ENCODE data around the gene PC. TPM values are rescaled to one million over a fixed set of nuclear protein-coding genes. Genes with fewer than 3 reads are reported as not detected.

The PC gene
- total and polyA plus RNA-seq, 2 experiments from 2014 or later, result 18.3 to 21.7 TPM

DNA sequence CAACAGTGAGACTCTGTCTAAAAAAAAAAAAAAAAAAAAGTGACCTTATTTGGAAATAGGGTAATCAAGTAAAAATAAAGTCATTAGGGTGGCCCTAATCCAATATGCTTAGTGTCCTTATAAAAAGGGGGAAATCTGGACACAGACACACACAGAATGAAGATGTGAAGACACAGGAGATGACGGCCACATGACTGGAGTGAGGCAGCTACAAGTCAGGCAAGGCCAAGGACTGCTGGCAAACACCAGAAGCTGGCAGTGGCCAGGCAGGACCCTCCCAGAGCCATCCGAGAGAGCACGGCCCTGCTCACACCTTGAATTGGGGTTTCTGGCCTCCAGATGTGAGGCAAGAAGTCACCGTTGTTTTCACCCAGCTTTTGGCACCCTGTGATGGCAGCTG is 72.7 kb downstream of the PC start (continued):
- TF ChIP-seq, protein P1, sequence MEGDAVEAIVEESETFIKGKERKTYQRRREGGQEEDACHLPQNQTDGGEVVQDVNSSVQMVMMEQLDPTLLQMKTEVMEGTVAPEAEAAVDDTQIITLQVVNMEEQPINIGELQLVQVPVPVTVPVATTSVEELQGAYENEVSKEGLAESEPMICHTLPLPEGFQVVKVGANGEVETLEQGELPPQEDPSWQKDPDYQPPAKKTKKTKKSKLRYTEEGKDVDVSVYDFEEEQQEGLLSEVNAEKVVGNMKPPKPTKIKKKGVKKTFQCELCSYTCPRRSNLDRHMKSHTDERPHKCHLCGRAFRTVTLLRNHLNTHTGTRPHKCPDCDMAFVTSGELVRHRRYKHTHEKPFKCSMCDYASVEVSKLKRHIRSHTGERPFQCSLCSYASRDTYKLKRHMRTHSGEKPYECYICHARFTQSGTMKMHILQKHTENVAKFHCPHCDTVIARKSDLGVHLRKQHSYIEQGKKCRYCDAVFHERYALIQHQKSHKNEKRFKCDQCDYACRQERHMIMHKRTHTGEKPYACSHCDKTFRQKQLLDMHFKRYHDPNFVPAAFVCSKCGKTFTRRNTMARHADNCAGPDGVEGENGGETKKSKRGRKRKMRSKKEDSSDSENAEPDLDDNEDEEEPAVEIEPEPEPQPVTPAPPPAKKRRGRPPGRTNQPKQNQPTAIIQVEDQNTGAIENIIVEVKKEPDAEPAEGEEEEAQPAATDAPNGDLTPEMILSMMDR (conservative IDR thresholded peaks at IDR 0.05; ENCODE audit: low read depth in 2 of 2), result no peak
- TF ChIP-seq NANOG (IDR thresholded peaks at IDR 0.05; ENCODE audit: borderline replicate concordance) (no peak), CREB1 (CRISPR knock-in tag; IDR thresholded peaks at IDR 0.05; ENCODE audit: low read depth) (no peak), JUNB (IDR thresholded peaks at IDR 0.05; ENCODE audit: unreplicated experiment) (no peak), ZNF331 (CRISPR knock-in tag; IDR thresholded peaks at IDR 0.05; ENCODE audit: low read depth) (no peak), EZH2phosphoT487 (IDR thresholded peaks at IDR 0.05; ENCODE audit: unreplicated experiment) (no peak), POLR2AphosphoS5 (IDR thresholded peaks at IDR 0.05; ENCODE audit: low read depth) (no peak), STAT1 (IDR thresholded peaks at IDR 0.05; ENCODE audit: unreplicated experiment) (no peak)
- TF ChIP-seq, protein P2, sequence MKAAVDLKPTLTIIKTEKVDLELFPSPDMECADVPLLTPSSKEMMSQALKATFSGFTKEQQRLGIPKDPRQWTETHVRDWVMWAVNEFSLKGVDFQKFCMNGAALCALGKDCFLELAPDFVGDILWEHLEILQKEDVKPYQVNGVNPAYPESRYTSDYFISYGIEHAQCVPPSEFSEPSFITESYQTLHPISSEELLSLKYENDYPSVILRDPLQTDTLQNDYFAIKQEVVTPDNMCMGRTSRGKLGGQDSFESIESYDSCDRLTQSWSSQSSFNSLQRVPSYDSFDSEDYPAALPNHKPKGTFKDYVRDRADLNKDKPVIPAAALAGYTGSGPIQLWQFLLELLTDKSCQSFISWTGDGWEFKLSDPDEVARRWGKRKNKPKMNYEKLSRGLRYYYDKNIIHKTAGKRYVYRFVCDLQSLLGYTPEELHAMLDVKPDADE (IDR thresholded peaks at IDR 0.05), result no peak

DNA sequence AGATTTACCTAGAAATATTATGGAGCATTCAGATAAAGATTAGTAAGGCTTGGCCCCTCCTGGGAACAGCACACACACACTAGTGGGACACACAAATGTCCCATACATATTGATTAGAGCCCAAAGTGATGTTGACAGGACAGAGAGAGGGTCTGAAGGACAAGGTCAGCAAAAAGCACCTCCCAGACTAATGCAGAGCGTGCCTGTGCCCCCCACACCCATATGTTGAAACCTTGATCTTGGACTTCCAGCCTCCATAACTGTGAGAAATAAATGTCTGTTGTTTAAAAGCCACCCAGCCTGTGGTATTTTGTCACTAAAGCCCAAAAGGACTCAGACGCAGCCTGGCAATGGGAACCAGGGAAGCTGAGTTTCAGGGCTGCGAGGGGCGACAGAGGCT is 73.7 kb downstream of the PC start:
- H3K79me2 ChIP-seq (replicated peaks; ENCODE audit: insufficient read depth), result no peaks in the 10 kb centered on the region
- H2AFZ ChIP-seq, result no peak overlapping the region
- Mint-ChIP-seq H3K36me3 (ENCODE audit: low read depth) (no peaks in the 10 kb centered on the region; the same call in 2 of the 3 replicates), H3K4me3 (no peak overlapping the region), H3K27ac (no peak overlapping the region), H3K27me3 (ENCODE audit: insufficient read depth, low read depth, poor library complexity) (peaks cover 7% of the 10 kb centered on the region), H3K4me1 (peaks cover 48% of the 10 kb centered on the region), H3K9me3 (no peaks in the 10 kb centered on the region)
- peaks cover 10% of the 10 kb centered on the region; the same call in 1 of the 2 replicates for H3K4me1 ChIP-seq (ENCODE audit: insufficient read depth)
- TF ChIP-seq ZNF114 (CRISPR knock-in tag; IDR thresholded peaks at IDR 0.05) (no peak), STAT1 (IDR thresholded peaks at IDR 0.05; ENCODE audit: unreplicated experiment) (no peak), EZH2 (IDR thresholded peaks at IDR 0.05; ENCODE audit: low read depth, unreplicated experiment) (no peak)
- TF ChIP-seq, protein P1 (conservative IDR thresholded peaks at IDR 0.05; ENCODE audit: low read depth in 2 of 2), result no peak
- TF ChIP-seq, protein P3, sequence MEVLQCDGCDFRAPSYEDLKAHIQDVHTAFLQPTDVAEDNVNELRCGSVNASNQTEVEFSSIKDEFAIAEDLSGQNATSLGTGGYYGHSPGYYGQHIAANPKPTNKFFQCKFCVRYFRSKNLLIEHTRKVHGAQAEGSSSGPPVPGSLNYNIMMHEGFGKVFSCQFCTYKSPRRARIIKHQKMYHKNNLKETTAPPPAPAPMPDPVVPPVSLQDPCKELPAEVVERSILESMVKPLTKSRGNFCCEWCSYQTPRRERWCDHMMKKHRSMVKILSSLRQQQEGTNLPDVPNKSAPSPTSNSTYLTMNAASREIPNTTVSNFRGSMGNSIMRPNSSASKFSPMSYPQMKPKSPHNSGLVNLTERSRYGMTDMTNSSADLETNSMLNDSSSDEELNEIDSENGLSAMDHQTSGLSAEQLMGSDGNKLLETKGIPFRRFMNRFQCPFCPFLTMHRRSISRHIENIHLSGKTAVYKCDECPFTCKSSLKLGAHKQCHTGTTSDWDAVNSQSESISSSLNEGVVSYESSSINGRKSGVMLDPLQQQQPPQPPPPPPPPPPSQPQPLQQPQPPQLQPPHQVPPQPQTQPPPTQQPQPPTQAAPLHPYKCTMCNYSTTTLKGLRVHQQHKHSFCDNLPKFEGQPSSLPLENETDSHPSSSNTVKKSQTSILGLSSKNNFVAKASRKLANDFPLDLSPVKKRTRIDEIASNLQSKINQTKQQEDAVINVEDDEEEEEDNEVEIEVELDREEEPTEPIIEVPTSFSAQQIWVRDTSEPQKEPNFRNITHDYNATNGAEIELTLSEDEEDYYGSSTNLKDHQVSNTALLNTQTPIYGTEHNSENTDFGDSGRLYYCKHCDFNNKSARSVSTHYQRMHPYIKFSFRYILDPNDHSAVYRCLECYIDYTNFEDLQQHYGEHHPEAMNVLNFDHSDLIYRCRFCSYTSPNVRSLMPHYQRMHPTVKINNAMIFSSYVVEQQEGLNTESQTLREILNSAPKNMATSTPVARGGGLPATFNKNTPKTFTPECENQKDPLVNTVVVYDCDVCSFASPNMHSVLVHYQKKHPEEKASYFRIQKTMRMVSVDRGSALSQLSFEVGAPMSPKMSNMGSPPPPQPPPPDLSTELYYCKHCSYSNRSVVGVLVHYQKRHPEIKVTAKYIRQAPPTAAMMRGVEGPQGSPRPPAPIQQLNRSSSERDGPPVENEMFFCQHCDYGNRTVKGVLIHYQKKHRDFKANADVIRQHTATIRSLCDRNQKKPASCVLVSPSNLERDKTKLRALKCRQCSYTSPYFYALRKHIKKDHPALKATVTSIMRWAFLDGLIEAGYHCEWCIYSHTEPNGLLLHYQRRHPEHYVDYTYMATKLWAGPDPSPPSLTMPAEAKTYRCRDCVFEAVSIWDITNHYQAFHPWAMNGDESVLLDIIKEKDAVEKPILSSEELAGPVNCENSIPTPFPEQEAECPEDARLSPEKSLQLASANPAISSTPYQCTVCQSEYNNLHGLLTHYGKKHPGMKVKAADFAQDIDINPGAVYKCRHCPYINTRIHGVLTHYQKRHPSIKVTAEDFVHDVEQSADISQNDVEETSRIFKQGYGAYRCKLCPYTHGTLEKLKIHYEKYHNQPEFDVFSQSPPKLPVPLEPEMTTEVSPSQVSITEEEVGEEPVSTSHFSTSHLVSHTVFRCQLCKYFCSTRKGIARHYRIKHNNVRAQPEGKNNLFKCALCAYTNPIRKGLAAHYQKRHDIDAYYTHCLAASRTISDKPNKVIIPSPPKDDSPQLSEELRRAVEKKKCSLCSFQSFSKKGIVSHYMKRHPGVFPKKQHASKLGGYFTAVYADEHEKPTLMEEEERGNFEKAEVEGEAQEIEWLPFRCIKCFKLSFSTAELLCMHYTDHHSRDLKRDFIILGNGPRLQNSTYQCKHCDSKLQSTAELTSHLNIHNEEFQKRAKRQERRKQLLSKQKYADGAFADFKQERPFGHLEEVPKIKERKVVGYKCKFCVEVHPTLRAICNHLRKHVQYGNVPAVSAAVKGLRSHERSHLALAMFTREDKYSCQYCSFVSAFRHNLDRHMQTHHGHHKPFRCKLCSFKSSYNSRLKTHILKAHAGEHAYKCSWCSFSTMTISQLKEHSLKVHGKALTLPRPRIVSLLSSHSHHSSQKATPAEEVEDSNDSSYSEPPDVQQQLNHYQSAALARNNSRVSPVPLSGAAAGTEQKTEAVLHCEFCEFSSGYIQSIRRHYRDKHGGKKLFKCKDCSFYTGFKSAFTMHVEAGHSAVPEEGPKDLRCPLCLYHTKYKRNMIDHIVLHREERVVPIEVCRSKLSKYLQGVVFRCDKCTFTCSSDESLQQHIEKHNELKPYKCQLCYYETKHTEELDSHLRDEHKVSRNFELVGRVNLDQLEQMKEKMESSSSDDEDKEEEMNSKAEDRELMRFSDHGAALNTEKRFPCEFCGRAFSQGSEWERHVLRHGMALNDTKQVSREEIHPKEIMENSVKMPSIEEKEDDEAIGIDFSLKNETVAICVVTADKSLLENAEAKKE (CRISPR knock-in tag; IDR thresholded peaks at IDR 0.05), result no peak
- TF ChIP-seq, protein P2 (IDR thresholded peaks at IDR 0.05), result no peak
- ATAC-seq (no peak), DNase-seq (ENCODE audit: low spot score) (no peak)
- H3K9me2 ChIP-seq (ENCODE audit: insufficient read depth), result no peaks in the 10 kb centered on the region
- no peak overlapping the region for H3K4me3 ChIP-seq
- no peaks in the 10 kb centered on the region for H3F3A ChIP-seq (replicated peaks; ENCODE audit: low read depth)
- H4K20me1 ChIP-seq (replicated peaks; ENCODE audit: insufficient read depth), result no peaks in the 10 kb centered on the region
- H3K27me3 ChIP-seq (ENCODE audit: insufficient read depth), result no peaks in the 10 kb centered on the region
- no peaks in the 10 kb centered on the region for H3K36me3 ChIP-seq (ENCODE audit: insufficient read depth)
- H3K27ac ChIP-seq (ENCODE audit: low read depth), result no peak overlapping the region
- no peak overlapping the region for H3K4me2 ChIP-seq
